ENCODE results near the gene STX1B. TPM values are rescaled to one million over a fixed set of nuclear protein-coding genes. Genes with fewer than 3 reads are reported as not detected.
"Not testable (repeated sequence)": the region's sequence is repeated elsewhere in the genome, so short reads cannot be mapped to it uniquely, and the experiment has no call there.

Gene STX1B
- polyA plus RNA-seq, 5 donors, result 0.37 to 0.70 (median 0.43) TPM

GRCh38 chr16:31016018-31016417 lies 5.6 kb upstream of the STX1B start:
- no peak for DNase-seq

GRCh38 chr16:31013292-31013691 lies 2.9 kb upstream of the STX1B start:
- DNase-seq, result not testable (repeated sequence)

- not testable (repeated sequence) for DNase-seq
Measured at GRCh38 chr16:31011815-31012214, 1.4 kb upstream of the STX1B start.

- no peak for DNase-seq
Measured at GRCh38 chr16:31009894-31010584, 399 bp downstream of the STX1B start.

- no peak for DNase-seq
Measured at GRCh38 chr16:31009120-31009519, 1.3 kb downstream of the STX1B start.

- DNase-seq, result no peak
Measured at GRCh38 chr16:31008551-31008950, 1.9 kb downstream of the STX1B start.

- no peak for DNase-seq
Measured at GRCh38 chr16:31008149-31008548, 2.3 kb downstream of the STX1B start.

GRCh38 chr16:31007684-31008083 lies 2.8 kb downstream of the STX1B start:
- DNase-seq, result no peak

GRCh38 chr16:31006589-31006988 lies 3.8 kb downstream of the STX1B start:
- DNase-seq, result no peak

- DNase-seq, result no peak
Measured at GRCh38 chr16:31006086-31006385, 4.4 kb downstream of the STX1B start.

GRCh38 chr16:31005350-31006085 lies 4.9 kb downstream of the STX1B start:
- no peak for DNase-seq

GRCh38 chr16:31004658-31005057 lies 5.8 kb downstream of the STX1B start:
- DNase-seq, result no peak

GRCh38 chr16:31003744-31004143 lies 6.7 kb downstream of the STX1B start:
- no peak for DNase-seq

- no peak for DNase-seq
Measured at GRCh38 chr16:31002862-31003341, 7.5 kb downstream of the STX1B start.

- DNase-seq, result no peak
Measured at GRCh38 chr16:31002250-31002700, 8.2 kb downstream of the STX1B start.

- no peak for DNase-seq
Measured at GRCh38 chr16:31001507-31002249, 8.8 kb downstream of the STX1B start.

GRCh38 chr16:31000671-31001382 lies 9.6 kb downstream of the STX1B start:
- DNase-seq, result no peak

GRCh38 chr16:30998852-30999761 lies 11.3 kb downstream of the STX1B start:
- no peak for DNase-seq

GRCh38 chr16:30997725-30998711 lies 12.4 kb downstream of the STX1B start:
- no peak for DNase-seq

Measured in right lung (tissue), 5 donors.